HG03460 (cell line): ENCODE data around the gene PIWIL4.

Experiments
- ATAC-seq: cut with Tn5 transposase; IDR thresholded peaks from one replicate; pipeline ENCODE4 v1.9.1; 2021; ENCODE audit not compliant: unreplicated experiment

PIWIL4 gene

GRCh38 chr11:94661444-94661843 is 94.3 kb downstream of the PIWIL4 start:
- ATAC-seq = no peak

- ATAC-seq = no peak
These were observed 95.1 kb downstream of the PIWIL4 start for GRCh38 chr11:94662065-94662779.

- no peak for ATAC-seq
These were observed 95.8 kb downstream of the PIWIL4 start for GRCh38 chr11:94662846-94663390.

GRCh38 chr11:94664346-94664745 is 97.2 kb downstream of the PIWIL4 start:
- ATAC-seq = no peak

- ATAC-seq = no peak
These were observed 98.0 kb downstream of the PIWIL4 start for GRCh38 chr11:94665116-94665659.

GRCh38 chr11:94666792-94667721 is 99.9 kb downstream of the PIWIL4 start:
- ATAC-seq = no peak

- no peak for ATAC-seq
These were observed 101.1 kb downstream of the PIWIL4 start for GRCh38 chr11:94668212-94668793.

GRCh38 chr11:94669023-94669422 is 101.9 kb downstream of the PIWIL4 start:
- ATAC-seq = no peak
